HG02623 (cell line): Measurements from ENCODE around the gene USPL1.
"Not testable (repeated sequence)": the region's sequence is repeated elsewhere in the genome, so short reads cannot be mapped to it uniquely, and the experiment has no call there.

Source experiments
- ATAC-seq: cut with Tn5 transposase; IDR thresholded peaks from one replicate; pipeline ENCODE4 v1.9.1; 2021; ENCODE audit warnings: moderate library complexity; ENCODE audit not compliant: unreplicated experiment

The USPL1 gene

DNA sequence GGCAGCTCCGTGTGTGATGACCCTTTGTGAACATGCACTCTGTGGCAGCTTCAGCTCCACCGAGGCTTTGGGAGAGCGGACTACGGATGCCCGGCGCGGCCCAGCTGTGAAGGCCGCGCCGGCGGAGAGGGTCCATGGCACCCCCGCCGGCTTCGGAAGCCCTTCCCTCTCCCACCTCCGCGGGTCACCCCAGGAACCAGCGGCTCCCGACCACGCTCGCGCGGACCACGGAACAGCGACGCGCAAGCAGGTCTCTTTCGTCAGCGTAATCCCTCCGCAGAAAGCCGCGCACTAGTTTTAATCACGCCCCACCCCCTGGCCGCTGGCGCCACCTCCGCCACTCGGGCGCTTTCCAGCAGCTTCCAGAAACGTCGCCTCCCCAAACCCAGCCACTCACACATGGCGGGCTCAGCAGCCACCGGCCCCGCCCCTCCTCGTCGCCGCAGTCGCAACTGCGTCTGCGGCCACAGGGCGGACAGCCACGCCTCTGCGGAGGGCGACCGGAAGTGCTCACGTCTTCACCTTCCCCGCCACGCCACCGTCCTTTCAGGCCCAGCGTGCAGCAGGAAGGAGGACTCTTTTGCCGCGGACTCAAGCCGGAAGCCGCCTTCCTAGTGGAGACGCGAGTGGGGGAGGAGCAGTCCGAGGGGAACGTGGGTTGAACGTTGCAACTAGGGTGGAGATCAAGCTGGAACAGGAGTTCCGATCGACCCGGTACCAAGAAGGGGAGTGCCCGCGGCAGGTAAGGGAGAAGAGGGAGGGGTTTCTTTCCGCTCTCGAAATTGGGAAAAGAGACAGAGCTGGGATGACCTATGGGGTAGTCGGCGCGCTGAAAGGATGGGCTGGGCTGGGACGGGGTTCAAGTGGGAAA lies at the start of gene USPL1:
TSS of gene USPL1 (plus strand) at position 606 of the 871 bp plus-strand sequence. CDS start 3,221 bp downstream, outside the sequence.
- ATAC-seq: peak; percentile 84

DNA sequence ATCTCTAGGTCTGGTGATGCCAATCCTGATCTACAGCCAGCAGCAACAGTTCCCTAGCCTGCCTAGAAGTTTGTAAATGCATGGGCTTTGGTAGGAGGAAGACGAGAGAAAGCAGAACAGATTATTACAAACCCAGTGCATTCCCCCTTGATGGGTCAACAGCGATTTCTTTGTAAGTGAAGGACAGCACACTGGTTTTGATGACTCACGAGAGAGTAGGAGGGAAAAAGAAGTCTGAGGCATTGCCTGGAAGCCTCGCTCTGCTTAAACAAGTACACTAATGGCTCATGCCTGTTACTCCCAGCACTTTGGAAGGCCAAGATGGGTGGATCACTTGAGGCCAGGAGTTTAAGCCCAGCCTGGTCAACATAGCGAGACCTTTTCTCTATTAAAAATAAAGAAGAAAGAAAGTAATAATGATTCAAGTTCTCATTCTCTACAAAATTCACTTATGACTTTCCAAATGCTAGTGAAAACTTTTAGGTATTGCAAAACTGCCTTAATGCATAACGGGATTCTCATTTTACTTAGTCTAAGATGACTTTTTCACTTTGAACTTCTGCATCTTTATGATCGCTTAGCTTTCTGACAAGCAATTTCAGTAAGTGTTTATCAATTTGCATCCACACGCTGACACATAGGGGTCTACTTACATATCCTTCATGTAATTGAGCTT lies 47.7 kb upstream of the USPL1 start:
- no peak for ATAC-seq

DNA sequence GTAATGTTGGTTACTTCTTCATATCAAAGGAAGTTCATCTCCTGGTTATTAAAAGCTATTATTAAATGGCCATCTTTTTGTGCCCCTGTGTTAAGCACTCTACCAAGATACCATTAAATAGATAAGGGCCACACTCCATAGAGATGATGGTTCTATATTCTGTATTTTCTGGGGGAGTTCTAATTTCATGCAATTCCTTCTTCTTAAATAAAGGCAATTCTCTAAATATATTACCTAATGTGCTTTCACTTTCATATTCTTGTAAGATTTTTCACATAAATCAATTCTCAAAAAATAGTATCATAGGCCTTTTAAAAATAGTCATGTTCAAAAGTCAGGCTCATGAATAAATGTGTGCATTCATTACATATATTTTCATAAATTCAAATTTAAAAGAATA lies 47.0 kb upstream of the USPL1 start:
- ATAC-seq: no peak

DNA sequence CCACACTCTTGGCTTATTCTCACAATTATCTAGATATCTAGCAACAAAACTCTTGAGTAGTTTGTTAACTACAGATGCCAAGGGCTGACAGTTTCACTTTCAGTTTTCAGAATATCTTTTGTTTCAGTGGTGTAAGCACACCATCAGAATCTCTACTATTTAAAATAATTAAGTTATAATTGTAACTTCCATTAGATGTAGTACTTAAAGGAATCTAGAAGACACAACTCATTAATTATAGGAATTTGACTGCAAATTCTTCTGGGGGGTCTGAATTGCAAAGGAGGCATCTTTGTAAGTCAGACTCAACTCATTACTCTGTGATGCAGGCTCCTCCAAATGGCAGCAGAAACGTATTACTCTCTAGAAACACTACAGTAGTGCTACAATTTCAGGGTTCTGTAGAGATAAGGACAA lies 44.9 kb upstream of the USPL1 start:
- ATAC-seq: peak; percentile 72

DNA sequence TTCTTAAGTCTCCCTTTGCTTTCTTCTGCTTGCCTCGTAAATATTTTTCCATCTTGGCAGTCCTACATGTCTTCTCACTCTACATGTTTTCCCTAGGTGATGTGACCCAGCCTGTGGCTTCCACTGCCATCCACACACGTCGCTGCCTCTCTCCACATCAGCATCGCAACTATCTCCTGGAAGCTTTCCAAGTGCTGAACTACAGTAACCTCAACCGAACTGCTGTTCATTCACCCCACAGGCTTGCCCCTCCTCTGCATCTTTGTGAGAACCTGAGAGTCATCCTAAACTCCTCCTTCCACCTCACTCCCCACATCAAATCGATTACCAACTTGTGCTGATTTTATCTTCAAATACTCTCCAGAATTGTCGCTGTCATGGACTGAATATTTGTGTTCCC lies 41.2 kb upstream of the USPL1 start:
- no peak for ATAC-seq

DNA sequence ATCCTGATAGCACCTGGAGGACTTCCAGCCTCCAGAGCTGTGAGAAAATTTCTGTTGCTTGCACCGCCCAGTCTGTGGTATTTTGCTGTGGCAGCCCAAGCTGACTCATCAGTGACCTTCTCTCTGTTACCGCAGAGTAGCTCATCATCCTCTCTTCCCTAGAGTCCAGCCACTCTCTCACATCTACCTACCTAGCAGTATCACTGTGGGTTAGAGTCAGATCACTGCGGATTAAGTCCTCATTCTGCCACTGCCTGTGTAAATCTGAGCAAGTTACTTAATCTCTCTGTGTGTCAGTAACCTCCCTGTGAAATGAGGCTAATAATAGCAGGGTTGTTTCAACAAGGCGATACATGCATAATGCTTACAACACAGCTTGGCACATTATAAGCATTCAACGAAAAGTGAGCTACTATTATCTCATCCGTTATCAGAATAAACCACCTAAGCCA lies 40.3 kb upstream of the USPL1 start:
- ATAC-seq: peak; percentile 69

DNA sequence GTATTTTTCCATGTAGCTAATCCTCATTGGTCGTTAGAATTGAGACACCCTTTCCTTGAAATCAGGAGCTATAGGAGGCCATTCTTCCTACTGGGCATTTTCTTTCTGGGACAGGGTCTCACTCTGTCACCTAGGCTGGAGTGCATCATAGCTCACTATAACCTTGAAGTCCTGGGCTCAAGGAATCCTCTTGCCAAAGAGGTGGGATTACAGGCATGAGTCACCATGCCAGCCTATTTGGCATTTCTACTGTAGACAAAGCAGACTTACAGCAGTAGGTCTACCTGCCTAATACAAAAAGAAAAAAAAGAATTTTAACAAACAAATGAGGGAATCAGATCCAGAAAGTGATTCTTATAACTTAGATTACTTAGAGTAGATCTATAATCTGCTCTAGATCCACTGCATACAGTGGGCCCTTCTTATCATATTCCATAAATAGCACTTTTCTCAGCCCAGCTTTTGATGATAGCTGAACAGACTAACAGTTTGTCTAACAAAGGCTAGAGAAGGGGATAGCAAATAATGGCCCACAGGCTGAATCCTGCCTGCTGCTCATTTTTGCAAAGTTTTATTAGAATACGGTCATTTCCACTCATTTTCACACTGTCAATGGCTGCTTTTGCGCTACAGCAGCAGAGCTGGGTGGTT lies 36.7 kb upstream of the USPL1 start:
- no peak for ATAC-seq

DNA sequence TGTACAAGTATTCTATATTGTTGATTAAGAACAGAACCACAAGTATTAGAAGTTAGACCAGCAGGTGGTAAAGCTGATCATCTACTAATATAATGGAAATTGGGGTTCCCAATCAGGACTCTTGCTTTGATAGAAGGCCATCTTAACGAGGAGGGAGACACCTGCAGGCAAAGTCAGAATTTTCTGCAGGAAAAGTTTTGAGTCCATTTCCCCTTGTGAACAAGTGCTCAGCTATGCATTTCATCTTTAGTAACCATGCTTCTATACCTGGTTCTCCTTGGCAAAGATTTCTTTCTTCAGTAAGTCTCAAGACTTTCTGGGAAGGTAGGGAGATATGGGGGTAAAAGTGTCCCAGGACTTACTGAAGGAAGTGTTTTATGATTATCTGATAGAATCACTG lies 36.1 kb upstream of the USPL1 start:
- ATAC-seq: no peak

DNA sequence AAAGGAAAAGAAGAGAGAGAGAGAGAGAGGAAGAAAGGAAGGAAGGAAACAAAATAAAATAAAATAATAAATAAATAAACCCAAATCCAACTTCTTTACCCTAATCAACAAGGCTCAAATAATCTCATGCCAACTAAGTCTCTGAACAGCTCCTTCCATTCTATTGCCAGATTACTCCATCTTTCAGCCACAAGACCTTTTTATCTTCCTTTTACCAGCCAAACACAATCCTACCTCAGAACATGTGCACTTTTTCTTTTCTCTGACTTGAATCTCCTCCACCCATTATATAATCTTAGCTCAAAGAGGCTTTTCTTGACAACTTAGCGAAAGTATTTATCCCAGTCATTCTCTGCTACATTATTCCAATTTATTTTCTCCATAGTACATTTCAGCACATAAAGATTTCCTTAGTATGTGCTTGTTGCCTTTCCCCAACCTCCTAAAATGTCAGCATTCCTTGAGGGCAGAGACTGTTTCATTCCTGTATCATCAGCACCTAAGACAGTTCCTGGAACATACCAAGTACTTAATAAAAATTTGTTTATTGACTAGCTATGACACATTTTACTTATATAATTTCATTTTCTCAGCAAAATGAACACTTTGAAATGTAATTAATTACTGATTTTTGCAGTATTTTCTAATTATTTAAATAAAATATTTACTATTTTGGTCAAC lies 33.5 kb upstream of the USPL1 start:
- no peak for ATAC-seq

DNA sequence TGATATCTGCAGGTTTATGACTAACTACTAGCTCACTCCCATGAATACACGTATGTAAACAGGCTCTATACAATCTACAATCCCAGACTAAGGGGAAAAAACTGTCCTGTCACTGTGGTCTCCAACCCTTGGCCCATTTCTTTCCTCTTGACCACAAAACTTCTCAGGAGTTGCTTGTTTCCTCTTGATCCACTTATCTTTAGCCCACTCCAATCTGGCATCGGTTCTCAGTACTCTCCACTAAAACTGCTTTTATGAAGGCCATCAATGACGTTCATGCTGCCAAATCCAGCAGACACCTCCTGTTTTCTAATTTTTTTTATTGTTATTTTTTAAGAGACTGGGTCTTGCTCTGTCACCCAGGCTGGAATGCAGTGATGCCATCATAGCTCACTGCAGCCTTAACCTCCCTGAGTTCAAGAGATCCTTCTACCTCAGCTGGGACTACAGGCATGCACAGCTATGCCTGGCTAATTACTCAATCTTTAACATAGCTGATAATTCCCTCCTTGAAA lies 31.9 kb upstream of the USPL1 start:
- ATAC-seq: no peak

DNA sequence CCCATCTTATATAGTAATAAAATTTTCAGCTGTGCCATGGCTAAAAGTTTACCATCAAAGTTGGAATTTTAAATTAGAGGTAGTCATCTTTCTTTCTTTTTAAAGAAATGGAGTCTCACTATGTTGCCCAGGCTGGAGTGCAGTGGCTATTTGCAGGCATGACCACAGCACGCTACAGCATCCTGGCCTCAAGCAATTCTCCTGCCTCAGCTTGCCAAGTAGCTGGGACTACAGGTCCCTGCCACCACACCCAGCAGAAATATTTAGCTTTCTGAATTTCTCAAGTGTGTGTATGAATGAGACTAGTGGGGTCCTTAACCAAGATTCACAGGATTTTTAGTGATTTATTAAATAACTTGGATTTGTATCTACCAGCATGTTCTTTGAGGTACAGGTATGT lies 30.5 kb upstream of the USPL1 start:
- ATAC-seq: no peak

DNA sequence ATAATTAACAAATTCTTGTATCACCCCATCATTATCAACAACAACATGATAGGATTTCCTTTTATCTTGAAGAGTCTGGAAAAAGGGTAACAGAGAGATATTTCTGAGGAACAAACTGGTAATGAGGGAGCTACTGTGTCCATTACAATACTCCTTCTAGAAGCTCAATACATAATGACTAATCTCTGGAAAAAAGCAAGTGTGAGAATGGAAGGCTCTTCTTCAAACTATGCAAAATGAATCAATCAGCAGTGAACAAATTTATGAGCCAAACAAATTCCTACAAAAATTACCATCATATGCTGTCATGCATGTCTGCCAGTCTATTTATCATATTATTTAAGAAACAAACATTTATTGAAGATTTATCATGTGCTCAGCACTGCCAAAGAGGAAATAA lies 30.0 kb upstream of the USPL1 start:
- ATAC-seq: no peak

DNA sequence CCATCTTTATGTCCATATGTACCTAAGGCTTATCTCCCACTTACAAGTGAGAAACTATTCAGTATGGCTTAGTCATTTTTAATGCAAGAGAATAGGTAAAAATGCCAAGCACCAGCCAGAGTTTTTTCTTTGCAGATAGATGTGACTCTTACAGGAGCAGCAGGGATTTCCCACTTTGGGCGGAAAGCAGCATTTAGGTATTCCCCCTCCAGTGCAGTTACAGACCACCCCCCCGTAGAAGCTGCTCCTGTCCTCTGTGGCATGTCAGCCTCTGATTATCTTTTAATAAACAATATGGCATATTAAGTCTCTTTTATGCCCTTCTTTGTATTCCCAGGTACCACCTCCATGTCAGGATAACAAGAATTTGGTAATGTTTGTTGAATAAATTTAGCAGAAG lies 24.7 kb upstream of the USPL1 start:
- no peak for ATAC-seq

DNA sequence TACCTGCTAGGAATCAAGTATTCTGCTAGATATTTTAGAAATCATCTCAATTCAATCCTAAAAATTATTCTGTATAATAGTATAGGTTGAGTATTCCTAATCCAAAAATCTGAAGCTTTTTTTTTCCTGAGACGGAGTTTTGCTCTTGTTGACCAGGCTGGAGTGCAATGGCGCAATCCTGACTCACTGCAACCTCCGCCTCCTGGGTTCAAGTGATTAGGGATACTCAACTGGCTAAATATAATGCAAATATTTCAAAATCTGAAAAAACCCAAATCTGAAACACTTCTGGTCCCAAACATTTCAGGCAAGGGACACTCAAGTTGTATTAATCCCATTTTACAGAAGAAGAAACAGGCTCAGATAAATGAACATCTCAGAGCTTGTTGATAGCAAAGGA lies 17.2 kb upstream of the USPL1 start:
- ATAC-seq: no peak

DNA sequence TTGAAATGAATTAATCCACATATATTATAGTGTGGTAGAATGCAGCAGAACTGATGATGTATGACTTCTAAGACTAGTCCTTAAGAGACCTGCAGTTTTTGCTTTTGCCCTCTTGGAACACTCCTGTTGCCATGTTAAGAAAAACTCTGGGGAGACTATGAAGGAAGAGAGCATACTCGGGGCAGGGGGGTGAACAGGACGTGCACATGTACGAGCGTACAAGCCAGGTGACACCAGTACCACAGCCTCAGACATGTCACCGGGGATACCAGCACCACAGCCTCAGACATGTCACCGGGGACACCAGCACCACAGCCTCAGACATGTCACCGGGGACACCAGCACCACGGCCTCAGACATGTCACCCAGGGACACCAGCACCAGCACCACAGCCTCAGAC lies 15.9 kb upstream of the USPL1 start:
- ATAC-seq: no peak

DNA sequence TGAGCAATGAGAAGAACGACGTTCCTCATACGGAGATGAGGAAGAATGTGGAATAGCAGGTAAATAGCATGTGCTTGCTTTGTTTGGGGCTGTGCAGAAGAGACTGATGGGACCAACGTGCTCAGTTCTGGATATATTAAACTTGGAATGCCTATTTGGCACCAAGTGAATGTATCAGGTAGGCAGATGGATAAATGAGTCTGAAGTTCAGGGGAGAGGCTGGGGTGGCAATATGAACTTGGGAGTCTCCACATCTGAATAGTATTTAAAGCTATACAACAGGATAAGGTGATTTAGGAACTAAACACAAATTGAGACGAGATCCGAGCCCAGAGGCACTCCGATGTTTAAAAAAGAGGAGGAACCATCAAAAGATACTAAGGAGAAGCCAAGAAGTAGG lies 12.7 kb upstream of the USPL1 start:
- no peak for ATAC-seq

DNA sequence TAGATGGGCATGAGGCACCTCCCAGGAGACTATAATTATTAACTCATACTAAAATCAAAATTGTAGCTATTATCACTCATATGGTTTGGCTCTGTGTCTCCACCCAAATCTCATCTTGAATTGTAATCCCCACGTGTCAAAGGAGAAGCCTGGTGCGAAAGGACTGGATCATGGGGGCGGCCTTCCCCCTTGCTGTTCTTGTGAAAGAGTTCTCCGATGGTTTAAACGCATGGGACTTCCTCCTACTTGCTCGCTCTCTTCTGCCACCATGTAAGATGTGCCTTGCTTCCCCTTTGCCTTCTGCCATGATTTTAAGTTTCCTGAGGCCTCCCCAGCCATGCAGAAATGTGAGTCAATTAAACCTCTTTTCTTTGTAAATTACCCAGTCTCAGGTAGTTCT lies 10.5 kb upstream of the USPL1 start:
- not testable (repeated sequence) for ATAC-seq

DNA sequence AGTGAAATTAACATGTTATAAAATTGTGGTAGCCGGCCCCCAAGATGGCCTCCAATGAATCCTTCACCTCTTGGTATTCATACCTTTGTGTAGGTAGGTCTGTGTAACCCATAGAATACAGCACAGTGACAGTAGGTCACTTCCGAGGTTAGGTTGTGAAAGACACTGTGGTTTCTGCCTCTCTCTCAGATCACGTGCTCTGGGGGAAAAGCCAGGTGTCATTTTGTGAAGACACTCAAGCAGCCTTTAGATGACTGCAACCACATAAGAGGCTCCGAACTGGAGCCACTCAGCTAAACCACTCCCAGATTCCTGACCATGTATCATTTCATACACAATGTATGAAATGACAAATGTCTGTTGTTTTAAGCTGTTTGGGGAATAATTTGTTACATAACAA lies 9.8 kb upstream of the USPL1 start:
- ATAC-seq: peak; percentile 99

DNA sequence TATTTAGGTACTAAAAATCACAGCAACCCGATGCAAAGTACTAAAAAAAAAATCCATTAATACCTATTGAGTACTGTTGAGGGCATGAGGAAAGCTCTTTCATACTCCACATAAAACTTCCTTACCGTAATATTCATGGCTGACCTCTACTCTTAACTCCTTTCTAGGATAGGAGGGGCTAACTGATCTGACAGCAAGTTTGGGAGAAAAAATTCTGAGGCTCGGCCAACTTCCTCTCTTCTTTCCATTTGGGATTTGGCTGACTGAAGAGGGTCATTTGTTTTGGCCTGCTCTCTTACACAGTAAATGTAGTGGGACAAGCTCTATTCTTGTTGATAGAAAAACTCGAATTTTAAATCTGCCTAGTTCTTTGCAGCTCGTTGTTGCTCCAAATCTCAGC lies 9.4 kb upstream of the USPL1 start:
- no peak for ATAC-seq

DNA sequence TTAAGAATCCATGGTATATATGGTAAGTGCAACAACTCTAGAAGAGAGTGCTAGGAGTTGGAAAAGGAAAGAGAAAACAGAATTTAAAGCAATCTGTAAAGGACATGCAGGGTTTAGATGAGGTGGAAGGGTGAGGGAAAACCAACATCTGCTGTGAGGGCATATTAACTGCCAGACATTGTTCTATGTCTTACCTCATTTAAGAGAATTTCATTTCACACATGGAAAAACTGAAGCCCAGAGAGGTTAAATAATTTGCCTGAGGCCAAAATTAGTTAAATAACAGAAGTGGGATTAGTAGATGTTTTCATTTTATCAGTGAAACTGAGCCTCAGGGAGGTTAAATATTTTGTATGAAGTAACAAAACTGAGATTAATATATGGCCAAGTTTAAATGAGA lies 7.4 kb upstream of the USPL1 start:
- no peak for ATAC-seq

DNA sequence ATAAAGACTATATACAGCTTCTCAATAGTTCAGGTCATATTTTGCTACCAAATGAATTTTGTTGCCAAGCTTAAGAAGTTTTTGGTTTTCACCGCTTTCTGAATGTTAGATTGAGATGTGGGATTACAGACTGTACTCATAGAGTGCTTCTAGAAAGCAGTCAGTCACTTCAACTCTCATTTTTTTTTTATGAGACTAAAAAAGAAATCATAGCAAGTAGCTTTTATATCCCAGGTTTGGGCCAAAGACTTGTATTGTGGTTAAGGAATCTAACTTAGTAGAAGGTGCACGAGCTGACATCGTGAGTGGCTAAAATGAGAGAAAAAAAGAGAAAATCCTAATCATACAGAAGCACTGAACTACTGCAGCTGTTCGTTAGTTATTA lies 2.2 kb upstream of the USPL1 start:
- ATAC-seq: no peak
